Umbilical cord (tissue), 2 donors: ENCODE measurements around the gene HEATR1. TPM values are rescaled to one million over a fixed set of nuclear protein-coding genes. Genes with fewer than 3 reads are reported as not detected.
"Not testable (repeated sequence)": the region's sequence is repeated elsewhere in the genome, so short reads cannot be mapped to it uniquely, and the experiment has no call there.

ENCODE experiments used
- DNase-seq: peaks from one replicate; pipeline ENCODE4 v3.0.0-alpha.2; 2015; ENCODE audit warnings: low spot score
- total RNA-seq: library from RNA; depleted of rRNA; stranded (reverse); fragments of >200 nt; gene quantifications from one replicate; pipeline ENCODE4 v1.2.3, GENCODE V29; 2014; ENCODE audit warnings: low replicate concordance; ENCODE audit not compliant: insufficient read depth

HEATR1 gene
- total RNA-seq, 1 donor from 2014 or later, result 45.0 TPM

GRCh38 chr1:236602171-236602570 is 2.1 kb downstream of the HEATR1 start:
- DNase-seq, result no peak

- DNase-seq, result no peak
Observed at GRCh38 chr1:236590553-236591150, 13.7 kb downstream of the HEATR1 start.

DNA sequence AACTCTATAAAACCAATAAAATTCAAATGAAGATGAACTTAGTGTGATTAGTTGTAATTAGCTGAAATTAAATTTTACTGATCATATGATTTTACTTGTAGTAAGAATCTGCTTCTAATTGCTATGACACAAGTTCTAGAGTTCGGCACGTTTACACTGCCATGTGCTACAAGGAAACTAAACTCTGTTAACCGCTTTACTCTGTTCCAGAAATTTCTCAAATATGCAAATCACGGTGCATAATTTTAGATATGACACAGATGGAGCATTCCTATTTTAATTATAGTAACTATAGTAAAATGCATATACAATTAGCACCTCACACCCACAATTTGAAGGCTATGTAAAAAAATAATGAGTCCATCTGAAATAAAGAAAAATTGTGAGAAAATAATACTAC is 14.8 kb downstream of the HEATR1 start:
- DNase-seq, result no peak

DNA sequence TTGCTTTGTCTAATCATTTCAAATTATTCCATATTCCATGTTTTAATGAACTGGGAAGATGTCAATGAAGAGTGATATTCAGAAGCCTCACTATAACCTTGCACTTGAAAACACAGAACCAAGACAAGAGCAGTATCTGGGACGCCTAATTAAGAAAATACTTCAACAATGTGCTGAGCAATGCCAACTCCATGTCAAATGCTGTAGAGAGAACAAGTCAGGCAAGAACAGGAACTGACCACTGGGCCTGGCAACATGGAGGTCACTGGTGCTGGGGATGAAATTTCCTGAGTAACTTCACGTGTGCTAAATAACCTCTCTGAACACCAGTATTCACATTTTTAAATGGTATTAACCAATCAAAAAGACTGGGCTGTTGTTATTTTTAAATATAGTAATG is 22.8 kb downstream of the HEATR1 start:
- no peak for DNase-seq

DNA sequence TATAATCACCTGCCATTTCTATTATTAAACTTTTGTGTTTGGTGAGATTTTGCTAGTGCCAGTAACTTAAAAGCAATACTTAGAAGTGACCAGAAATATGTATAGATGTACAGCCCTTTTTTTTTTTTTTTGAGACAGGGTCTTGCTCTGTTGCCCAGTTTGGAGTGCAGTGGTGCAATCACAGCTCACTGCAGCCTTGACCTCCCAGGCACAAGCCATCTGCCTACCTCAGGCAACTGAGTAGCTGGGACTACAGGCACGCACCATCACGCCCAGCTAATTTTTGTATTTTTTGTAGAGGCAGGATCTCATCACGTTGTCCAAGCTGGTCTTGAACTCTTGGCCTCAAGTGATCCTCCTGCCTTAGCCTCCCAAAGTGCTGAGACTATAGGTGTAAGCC is 23.9 kb downstream of the HEATR1 start:
- DNase-seq, result not testable (repeated sequence)

- DNase-seq, result no peak
Observed at GRCh38 chr1:236578661-236579060, 25.7 kb downstream of the HEATR1 start.

GRCh38 chr1:236577041-236577440 is 27.3 kb downstream of the HEATR1 start:
- not testable (repeated sequence) for DNase-seq

DNA sequence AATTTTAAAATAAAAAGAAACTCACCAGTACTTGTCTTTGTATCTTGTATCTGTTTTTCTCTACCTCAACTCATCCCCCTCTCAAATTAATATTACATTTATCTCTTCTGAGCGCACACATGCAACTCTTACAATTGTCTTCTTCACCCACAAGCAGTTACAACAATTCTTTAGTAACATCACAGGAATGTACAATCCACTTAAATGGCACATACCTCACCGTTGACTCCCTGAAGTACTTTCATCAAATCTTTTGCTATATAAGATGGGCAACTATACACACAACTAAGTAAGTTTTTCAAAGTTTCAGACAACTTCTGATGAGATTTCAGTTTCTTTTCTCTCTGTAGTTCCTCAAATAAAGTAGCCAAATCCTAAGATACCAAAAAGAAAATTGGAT is 28.3 kb downstream of the HEATR1 start:
- no peak for DNase-seq

DNA sequence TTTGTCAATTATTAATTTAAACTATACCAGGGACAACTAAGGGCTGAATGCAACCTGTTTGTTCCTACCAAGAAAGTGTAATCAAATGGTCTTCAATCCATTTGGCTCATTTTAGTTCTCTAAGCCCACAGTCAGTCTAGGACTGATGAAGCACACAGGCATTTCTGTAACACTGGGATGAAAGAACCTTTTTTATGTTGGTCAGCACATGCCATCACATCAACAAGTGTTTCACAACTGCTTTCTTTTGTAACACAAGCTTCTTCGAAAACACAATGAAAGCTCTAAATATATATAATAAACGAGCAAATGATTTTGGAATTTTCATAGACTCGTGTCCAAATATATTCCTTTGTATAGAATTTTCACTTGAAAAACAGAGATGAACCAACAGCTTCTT is 28.8 kb downstream of the HEATR1 start:
- DNase-seq, result no peak

GRCh38 chr1:236568285-236568894 is 35.9 kb downstream of the HEATR1 start:
- no peak for DNase-seq

DNA sequence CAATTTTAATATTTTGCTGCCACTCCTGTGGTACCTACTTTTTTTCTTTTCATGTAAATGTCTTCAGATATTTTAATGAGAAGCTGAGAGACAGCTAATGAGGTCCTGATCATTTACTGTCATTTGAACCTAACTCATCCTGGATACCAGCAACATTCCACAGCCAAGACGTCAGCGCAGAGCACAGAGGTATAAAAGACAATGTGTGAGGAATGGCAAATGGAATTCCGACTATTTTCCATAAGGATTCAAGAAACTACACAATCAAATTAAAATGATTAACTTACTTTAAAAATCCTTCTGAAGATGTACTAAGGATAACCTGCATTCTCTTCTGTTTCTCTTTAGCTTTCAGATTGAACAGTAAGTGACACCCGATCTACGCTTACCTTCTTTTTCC is 38.8 kb downstream of the HEATR1 start:
- DNase-seq, result no peak

DNA sequence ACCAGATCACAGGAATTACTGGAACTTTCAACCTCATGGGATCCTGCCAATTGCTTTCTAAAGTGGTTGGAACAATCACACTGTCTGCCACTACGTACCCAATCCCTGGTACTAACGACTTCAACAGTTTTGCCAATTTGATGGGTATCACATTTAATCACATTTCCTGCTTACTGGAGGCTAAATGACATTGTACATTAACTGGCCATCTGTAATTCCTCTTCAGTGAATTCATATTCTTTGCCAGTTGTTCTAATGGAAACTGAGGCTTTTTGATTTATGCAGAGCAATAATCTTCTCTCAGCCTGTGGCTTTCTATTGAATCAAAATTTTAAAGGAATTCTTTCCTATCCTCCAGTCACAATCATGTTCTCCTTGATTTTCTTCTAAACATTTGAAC is 42.3 kb downstream of the HEATR1 start:
- DNase-seq, result no peak

DNA sequence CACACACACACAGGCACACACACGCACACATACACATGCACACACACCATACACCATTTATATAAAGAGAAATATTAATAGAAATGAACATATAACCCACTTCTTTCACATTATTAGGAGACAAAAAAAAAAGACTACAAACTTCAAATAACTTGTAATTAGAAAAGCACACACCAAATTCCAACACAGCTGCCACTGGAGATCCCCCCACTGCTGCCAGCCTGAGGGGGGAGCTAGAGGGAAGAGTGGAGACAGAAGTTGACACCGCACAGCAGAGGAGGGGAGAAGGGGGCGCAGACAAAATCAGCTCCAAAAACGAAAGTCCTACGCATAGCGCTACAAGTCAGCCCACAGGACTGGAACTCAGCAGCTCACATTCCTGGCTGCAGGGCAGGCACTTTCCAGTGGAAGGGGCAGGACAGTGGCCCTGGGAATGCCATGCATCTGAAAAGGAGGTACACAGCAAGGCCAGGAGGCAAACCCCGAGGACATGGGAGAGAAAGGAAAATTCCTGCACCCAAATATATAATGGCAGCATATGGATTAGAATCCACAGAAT is 44.0 kb downstream of the HEATR1 start:
- DNase-seq, result no peak

GRCh38 chr1:236558846-236559245 is 45.5 kb downstream of the HEATR1 start:
- no peak for DNase-seq

DNA sequence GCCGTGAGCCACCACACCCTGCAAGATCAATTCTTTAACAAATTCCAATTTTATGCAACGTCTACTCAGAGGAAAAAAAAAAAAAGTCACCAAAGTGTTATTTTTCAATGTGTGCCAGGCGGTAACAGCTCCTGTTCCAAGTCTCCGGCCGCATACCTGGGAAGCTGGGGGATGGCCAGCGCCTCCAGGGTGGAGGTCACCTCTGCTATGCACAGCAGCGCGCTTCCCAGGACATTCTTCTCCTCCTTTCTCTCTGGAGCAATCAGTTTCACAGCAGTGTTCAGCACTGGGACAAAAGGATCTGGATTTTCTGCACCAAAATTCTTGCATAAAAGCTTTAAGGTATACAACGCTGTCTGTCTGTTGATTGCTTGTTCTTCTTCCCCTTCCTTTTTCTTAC is 46.2 kb downstream of the HEATR1 start:
- no peak for DNase-seq

GRCh38 chr1:236556606-236557005 is 47.7 kb downstream of the HEATR1 start:
- DNase-seq, result no peak

- DNase-seq, result no peak
Observed at GRCh38 chr1:236553370-236553769, 50.9 kb downstream of the HEATR1 start.

- no peak for DNase-seq
Observed at GRCh38 chr1:236552901-236553300, 51.4 kb downstream of the HEATR1 start.

- DNase-seq, result no peak
Observed at GRCh38 chr1:236552096-236552495, 52.2 kb downstream of the HEATR1 start.

GRCh38 chr1:236550961-236551851 is 53.1 kb downstream of the HEATR1 start:
- no peak for DNase-seq

- no peak for DNase-seq
Observed at GRCh38 chr1:236548452-236548851, 55.9 kb downstream of the HEATR1 start.

- peak; percentile 11 for DNase-seq
Observed at GRCh38 chr1:236545621-236546169, 58.6 kb downstream of the HEATR1 start.
